OCI-LY7 (cell line): ENCODE data around the gene TRIM54. TPM values are rescaled to one million over a fixed set of nuclear protein-coding genes. Genes with fewer than 3 reads are reported as not detected.

Experiments
- BruUV-seq: library from RNA; stranded (reverse); fragments of 400-500 nt; replicated peaks from 2 replicates; lab custom pipeline; 2021; lab: Mats Ljungman, UMichigan
- CTCF ChIA-PET: fragments of 300-600 bp; sonication (Branson Sonifier 250); formaldehyde crosslinking; loops from one replicate; lab custom pipeline; 2022; ENCODE audit warnings: antibody characterized with exemption; ENCODE audit not compliant: unreplicated experiment; lab: Charles Lee
- POLR2A ChIA-PET: fragments of 300-600 bp; sonication (Branson Sonifier 250); formaldehyde crosslinking; loops from one replicate; lab custom pipeline; 2022; ENCODE audit warnings: antibody characterized with exemption; lab: Charles Lee
- DNase-seq: peaks from one replicate; pipeline ENCODE4 v3.0.0-alpha.2; 2015; ENCODE audit warnings: low spot score
- H2AFZ ChIP-seq: fragments of 200-600 bp; sonication (generic), shearing (Covaris generic); 2 replicates; pipeline ENCODE4 v1.6.1; 2014; ENCODE audit warnings: mild to moderate bottlenecking, antibody characterized with exemption, low read length, moderate library complexity
- H3K27ac ChIP-seq: fragments of 200-600 bp; sonication (generic); 2 replicates; pipeline ENCODE4 v1.5.1; 2014; ENCODE audit warnings: mixed run types, low read depth, mild to moderate bottlenecking, moderate library complexity, low read length, inconsistent platforms; ENCODE audit not compliant: poor library complexity, severe bottlenecking
- H3K36me3 ChIP-seq: fragments of 200-600 bp; sonication (generic); 2 replicates; pipeline ENCODE4 v1.6.1; 2014; ENCODE audit warnings: mild to moderate bottlenecking, antibody characterized with exemption, low read length, moderate library complexity, mixed read lengths; ENCODE audit not compliant: insufficient read depth
- H3K4me1 ChIP-seq: fragments of 200-600 bp; sonication (generic); 2 replicates; pipeline ENCODE4 v1.5.1; 2014; ENCODE audit warnings: mild to moderate bottlenecking, low read length; ENCODE audit not compliant: insufficient read depth, poor library complexity, severe bottlenecking
- H3K4me2 ChIP-seq: fragments of 200-600 bp; sonication (generic); 2 replicates; pipeline ENCODE4 v1.6.1; 2014; ENCODE audit warnings: mild to moderate bottlenecking, low read length
- H3K4me3 ChIP-seq: fragments of 200-600 bp; sonication (generic); 2 replicates; pipeline ENCODE4 v1.5.1; 2014; ENCODE audit warnings: mild to moderate bottlenecking, low read depth, low read length; ENCODE audit not compliant: poor library complexity, severe bottlenecking
- H3K79me2 ChIP-seq: fragments of 200-600 bp; sonication (generic); 2 replicates; pipeline ENCODE4 v1.6.1; 2016; ENCODE audit warnings: low read depth, mild to moderate bottlenecking, low read length, moderate library complexity, mixed read lengths; ENCODE audit not compliant: insufficient read depth
- H3K9me2 ChIP-seq: fragments of 200-600 bp; sonication (generic); 2 replicates; pipeline ENCODE4 v1.6.1; 2016; ENCODE audit warnings: mild to moderate bottlenecking, low read length, mixed read lengths; ENCODE audit not compliant: insufficient read depth
- H3K9me3 ChIP-seq: fragments of 200-600 bp; sonication (generic); 2 replicates; pipeline ENCODE4 v1.6.1; 2014; ENCODE audit warnings: mild to moderate bottlenecking, mixed run types, low read length, mixed read lengths
- H4K20me1 ChIP-seq: fragments of 200-600 bp; sonication (generic); 2 replicates; pipeline ENCODE4 v1.6.1; 2014; ENCODE audit warnings: mild to moderate bottlenecking, antibody characterized with exemption, low read length, moderate library complexity, mixed read lengths; ENCODE audit not compliant: insufficient read depth
- CTCF ChIP-seq: fragments of 200-600 bp; sonication (generic); conservative IDR thresholded peaks from 2 replicates; pipeline ENCODE4 v1.5.1; 2014; ENCODE audit warnings: mild to moderate bottlenecking, antibody characterized with exemption, low read length, moderate library complexity, mixed read lengths
- EZH2phosphoT487 ChIP-seq: fragments of 200-600 bp; sonication (generic); IDR thresholded peaks from 2 replicates; pipeline ENCODE4 v1.6.1; 2018; ENCODE audit warnings: low read depth, borderline replicate concordance, mild to moderate bottlenecking, mixed run types, antibody characterized with exemption, low read length, moderate library complexity, mixed read lengths
- intact Hi-C: fragments of 100-400 bp; cut with micrococcal nuclease; formaldehyde crosslinking; loops from one replicate; pipeline ENCODE4 v1.10.0; 2022; ENCODE audit not compliant: unreplicated experiment
- total RNA-seq, 2 experiments: library from RNA; depleted of rRNA in 1 of 2; stranded (reverse); fragments of >200 nt in 1 of 2; shearing (Covaris generic) in 1 of 2; gene quantifications; 2 replicates each; pipeline ENCODE4 v1.2.3, GENCODE V29; 2014 to 2022

TRIM54 gene
- total RNA-seq, 2 experiments from 2014 or later = 6.4 to 18.8 TPM

- Histone ChIP-seq H3K79me2 (peaks cover 24% of the 10 kb centered on the region; the same call in 1 of the 2 replicates), H4K20me1 (no peaks in the 10 kb centered on the region), H3K9me3 (no peaks in the 10 kb centered on the region), H3K4me2 (peak within 1 kb of the TSS; percentile 91), H3K27ac (peak within 1 kb of the TSS; percentile 58), H3K9me2 (no peaks in the 10 kb centered on the region), H2AFZ (peak within 1 kb of the TSS; percentile 77), H3K4me1 (peaks cover 16% of the 10 kb centered on the region), H3K36me3 (peaks cover 24% of the 10 kb centered on the region), H3K4me3 (peak within 1 kb of the TSS; percentile 84)
- ChIA-PET POLR2A (interaction anchor here (0.5 to 1.4 kb wide), 8 partner anchors 8 to 1063 kb away, joined by 3 to 5 read pairs (median 4); partner anchors contain the start of gene ZNF513), CTCF (interaction anchor here (0.6 to 1.2 kb wide), 3 partner anchors 31 to 170 kb away, joined by 4 to 5 read pairs (median 4); no protein-coding TSS in a partner anchor)
- peak; percentile 91 for DNase-seq
- BruUV-seq = TSS peak; percentile 98
- TF ChIP-seq CTCF = no peak
- TF ChIP-seq EZH2phosphoT487 = no peak
- intact Hi-C loops = loop anchor here (2.0 to 5.0 kb wide), 2 partner anchors 34 to 48 kb away; partner anchors contain the start of genes EIF2B4, GTF3C2 and SNX17
Measured at GRCh38 chr2:27322766-27323595, 40.8 kb downstream of the TRIM54 start, which contains the start of gene MPV17. Gene MPV17 (minus strand): TSS chr2:27323097. CDS start chr2:27322517, 580 bp downstream.

- Histone ChIP-seq H3K36me3 (peaks cover 32% of the 10 kb centered on the region), H4K20me1 (no peaks in the 10 kb centered on the region), H3K4me2 (peak overlapping the region; percentile 91), H3K9me3 (no peaks in the 10 kb centered on the region), H3K79me2 (peaks cover 24% of the 10 kb centered on the region; the same call in 1 of the 2 replicates), H3K27ac (peak overlapping the region; percentile 58), H3K4me3 (peak overlapping the region; percentile 84), H3K4me1 (peaks cover 16% of the 10 kb centered on the region), H3K9me2 (no peaks in the 10 kb centered on the region), H2AFZ (peak overlapping the region; percentile 77)
- no peak for TF ChIP-seq EZH2phosphoT487
- TF ChIP-seq CTCF = no peak
- BruUV-seq = no TSS peak
- no peak for DNase-seq
- CTCF ChIA-PET = interaction anchor here (1.2 kb wide), 1 partner anchor 46 kb away, joined by 4 read pairs; no protein-coding TSS in a partner anchor
- POLR2A ChIA-PET = interaction anchor here (0.5 to 1.4 kb wide), 5 partner anchors 8 to 1064 kb away, joined by 3 to 5 read pairs (median 4); partner anchors contain the start of gene ZNF513
- intact Hi-C loops = loop anchor here (2.0 to 5.0 kb wide), 2 partner anchors 34 to 47 kb away; partner anchors contain the start of genes EIF2B4, GTF3C2 and SNX17
Measured at GRCh38 chr2:27323596-27324285, 41.5 kb downstream of the TRIM54 start.
